SK-N-MC (cell line): ENCODE data around the gene ZNF644.

Experiments used
- EZH2 ChIP-seq: fragments of 200-600 bp; sonication (generic); IDR thresholded peaks from one replicate; pipeline ENCODE4 v1.6.1; 2017; ENCODE audit warnings: antibody characterized with exemption
- FOXP2 ChIP-seq: optimal IDR thresholded peaks from 2 replicates; pipeline ENCODE3; 2011; ENCODE audit warnings: mild to moderate bottlenecking, moderate library complexity; ENCODE audit not compliant: insufficient read depth; ENCODE audit errors: extremely low read length, control extremely low read depth

GRCh38 chr1:90902672-90903071 is 119.2 kb downstream of the ZNF644 start:
- no peak for TF ChIP-seq EZH2
- TF ChIP-seq FOXP2, result no peak
